GM06990 (cell line): Measurements from ENCODE around the gene ZNF750.
A peak's percentile ranks its signal among the peaks of the same experiment; 100 is the strongest.

Experiments
- DNase-seq: peaks from one replicate; pipeline ENCODE4 v3.0.0-alpha.2; 2011; ENCODE audit not compliant: insufficient read length; ENCODE audit errors: extremely low read depth
- H3K27me3 ChIP-seq: replicated peaks from 2 replicates; pipeline ENCODE4 v1.6.0; 2011; ENCODE audit warnings: low read length; ENCODE audit not compliant: control insufficient read depth, insufficient read depth
- H3K36me3 ChIP-seq: 2 replicates; pipeline ENCODE4 v1.5.1; 2011; ENCODE audit warnings: low read length; ENCODE audit not compliant: control insufficient read depth, insufficient read depth
- H3K4me3 ChIP-seq: replicated peaks from 2 replicates; pipeline ENCODE4 v1.5.1; 2011; ENCODE audit warnings: low read depth, mild to moderate bottlenecking, control low read depth, low read length
- CTCF ChIP-seq: IDR thresholded peaks from 2 replicates; pipeline ENCODE4 v1.5.1; 2011; ENCODE audit warnings: low read length, control low read depth, mild to moderate bottlenecking, inconsistent platforms; ENCODE audit not compliant: insufficient read depth, poor library complexity, severe bottlenecking

ZNF750 gene

DNA sequence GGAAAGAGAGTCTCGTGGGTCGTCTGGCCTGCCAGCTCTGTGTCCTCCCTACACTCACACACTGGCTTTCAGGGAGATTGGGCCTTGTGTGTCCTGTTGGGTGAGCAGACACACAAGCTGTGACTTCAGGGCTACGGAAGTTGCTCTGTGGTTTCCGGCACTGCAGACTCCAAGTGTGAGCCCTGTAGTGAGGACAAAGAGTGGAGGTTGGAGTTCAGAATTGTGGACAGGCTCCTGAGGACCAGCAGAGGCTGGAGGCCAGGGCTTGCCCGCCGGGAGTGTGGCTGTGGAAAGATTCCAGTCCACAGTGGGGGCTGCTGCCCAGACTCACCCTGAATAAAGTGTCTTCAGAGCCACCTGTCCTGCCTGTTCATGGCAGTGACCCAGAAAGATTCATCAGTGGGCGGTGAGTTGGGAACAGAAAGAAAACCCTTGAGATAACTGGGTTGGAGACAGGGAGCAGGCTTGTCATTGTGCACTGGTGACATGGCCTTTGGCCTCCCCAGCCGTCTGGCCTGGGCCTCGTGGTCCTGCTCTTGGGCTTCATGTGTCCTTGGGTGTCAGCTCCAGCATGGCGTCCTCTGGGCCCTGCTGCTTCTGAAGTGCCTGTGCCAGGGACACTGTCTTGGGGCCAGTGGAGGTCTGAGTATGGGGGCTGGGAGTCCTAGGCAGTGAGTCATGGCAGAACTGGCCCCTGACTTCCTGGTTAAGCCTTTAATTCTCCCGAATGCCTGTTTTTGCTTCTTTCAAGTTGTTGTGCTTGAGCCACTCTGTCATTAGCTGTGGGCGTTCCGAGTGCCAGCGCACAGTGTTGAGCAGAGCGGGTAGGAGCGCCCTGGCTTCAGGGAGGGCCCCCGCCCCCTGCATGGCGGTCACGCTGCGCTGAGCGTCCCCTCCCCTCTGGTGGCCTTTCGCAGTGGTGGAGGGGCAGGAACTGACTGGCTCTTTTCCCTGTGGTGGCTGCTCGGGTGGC lies 19.9 kb upstream of the ZNF750 start:
- Histone ChIP-seq H3K27me3 (no peaks in the 10 kb centered on the region), H3K4me3 (no peak overlapping the region), H3K36me3 (no peaks in the 10 kb centered on the region; the same call in 1 of the 2 replicates)
- TF ChIP-seq CTCF, result no peak
- DNase-seq, result peak; percentile 76

GRCh38 chr17:82858376-82859126 lies 18.7 kb upstream of the ZNF750 start:
- no peak for DNase-seq
- Histone ChIP-seq H3K4me3 (no peak overlapping the region), H3K27me3 (no peaks in the 10 kb centered on the region), H3K36me3 (no peaks in the 10 kb centered on the region; the same call in 1 of the 2 replicates)
- TF ChIP-seq CTCF, result no peak

DNA sequence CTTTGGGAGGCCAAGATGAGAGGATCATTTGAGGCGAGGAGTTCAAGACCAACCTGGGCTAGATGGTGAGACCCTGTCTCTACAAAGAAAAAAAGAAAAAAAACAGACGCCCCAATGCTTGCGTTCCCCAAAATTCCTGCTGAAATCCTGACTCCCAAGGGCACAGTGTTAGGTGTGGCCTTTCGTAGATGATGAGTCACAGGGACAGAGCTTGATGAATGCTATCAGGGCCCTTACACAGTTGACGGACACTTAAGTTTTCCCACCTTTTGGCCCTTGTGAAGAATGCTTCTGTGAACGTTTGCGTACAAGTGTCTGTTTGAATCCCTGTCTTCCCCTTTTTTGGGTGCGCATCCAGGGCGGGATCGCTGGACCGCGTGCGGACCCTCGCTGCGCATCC lies 16.5 kb upstream of the ZNF750 start:
- DNase-seq, result no peak
- Histone ChIP-seq H3K36me3 (no peaks in the 10 kb centered on the region; the same call in 1 of the 2 replicates), H3K4me3 (no peak overlapping the region), H3K27me3 (no peaks in the 10 kb centered on the region)
- TF ChIP-seq CTCF, result no peak

GRCh38 chr17:82854226-82854625 lies 14.4 kb upstream of the ZNF750 start:
- Histone ChIP-seq H3K4me3 (no peak overlapping the region), H3K36me3 (no peaks in the 10 kb centered on the region; the same call in 1 of the 2 replicates), H3K27me3 (no peaks in the 10 kb centered on the region)
- TF ChIP-seq CTCF, result no peak
- DNase-seq, result no peak

DNA sequence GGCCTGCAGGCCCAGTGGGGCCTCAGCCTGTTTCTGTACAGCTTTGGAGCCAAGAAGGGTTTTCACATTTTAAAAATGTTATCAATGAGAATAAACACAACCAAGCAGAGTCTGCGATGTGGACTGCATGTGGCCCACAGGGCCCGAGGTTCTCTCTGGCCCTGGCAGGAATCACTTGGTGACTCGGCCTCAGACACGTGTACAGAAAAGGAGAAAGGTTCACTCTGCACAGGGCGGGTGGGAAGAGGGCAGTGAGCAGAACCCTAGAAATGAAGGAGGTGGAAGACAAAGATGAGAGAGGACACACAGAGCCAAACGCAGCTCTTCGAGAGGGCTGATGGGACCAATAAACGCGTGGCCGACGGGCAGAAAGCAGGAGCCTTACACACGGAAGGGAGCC lies 11.6 kb upstream of the ZNF750 start:
- TF ChIP-seq CTCF, result no peak
- DNase-seq, result no peak
- H3K27me3 ChIP-seq, result no peaks in the 10 kb centered on the region
- H3K36me3 ChIP-seq, result no peaks in the 10 kb centered on the region; the same call in none of the 2 replicates
- H3K4me3 ChIP-seq, result no peak overlapping the region
